Heart left ventricle (tissue), 13 donors: Measurements from ENCODE around the gene KRT32.

Experiments used
- CTCF ChIP-seq, 12 donors: fragments of 200-600 bp; sonication (generic) in 4 of 12; IDR thresholded peaks; one replicate each; pipeline versions ENCODE4 v1.5.0 to v1.8.0; 2018 to 2022; ENCODE audit warnings: antibody characterized with exemption in 12 of 12, mild to moderate bottlenecking in 5 of 12
- POLR2A ChIP-seq, 2 donors: fragments of 450-650 bp; IDR thresholded peaks; one replicate each; pipeline ENCODE4 v1.6.1; 2017; ENCODE audit warnings: antibody characterized with exemption in 2 of 2, mild to moderate bottlenecking in 2 of 2, moderate library complexity in 2 of 2
- donor health status: ischemic (EF 13 %, LVEDD 7.1; RV severe dilation, severe dysfunction).
- donor health status: DM: no; HTN: yes; CAD: no.
- donor health status: DM: no; HTN: no; CAD: no.
- donor health status: ischemic (EF 25% LVEDD 6.9; RV normal size, moderate dysfunction).
- donor health status: ischemic (EF 25% LVEDD 5.7; RV mildly dilated, moderate dysfunction).
- donor health status: ischemic (EF 35%, LVEDD 5.7; RV mildly dilated, moderate dysfunction).
- donor health status: nonischemic (EF 11% LVEDD 7.7; RV severe dilation, severe dysfunction).
- donor health status: DM: yes; HTN: yes; CAD: no.
- donor health status: PGD.
- donor health status: ischemic (EF 29% LVEDD 5.4; RV normal size, mild dysfunction).
- donor health status: nonischemic (EF 23%, LVEDD 6.1; RV moderate dilation, normal function).

GRCh38 chr17:41428591-41429291 lies 38.4 kb downstream of the KRT32 start:
- TF ChIP-seq POLR2A (IDR thresholded peaks at IDR 0.05), result no peak
- no peak for TF ChIP-seq CTCF (IDR thresholded peaks at IDR 0.05)
